DND-41 (cell line): ENCODE measurements around the gene RAPGEF5.

Experiments
- CTCF ChIP-seq: IDR thresholded peaks from 2 replicates; pipeline ENCODE4 v1.5.1; 2012; ENCODE audit warnings: borderline replicate concordance, low read length, moderate library complexity, mild to moderate bottlenecking; ENCODE audit not compliant: poor library complexity, severe bottlenecking; ENCODE audit errors: extremely low read depth
- EZH2 ChIP-seq: IDR thresholded peaks from 3 replicates; pipeline ENCODE4 v1.6.1; 2012; ENCODE audit warnings: borderline replicate concordance, low read depth, mild to moderate bottlenecking, moderate library complexity, low read length, inconsistent platforms; ENCODE audit not compliant: severe bottlenecking

- TF ChIP-seq CTCF (no peak), EZH2 (no peak)
These were observed 27.0 kb downstream of the RAPGEF5 start for GRCh38 chr7:22329816-22330524.
